T-helper 2 cell treated with Interferon-gamma antibody and Interleukin-4, amounts not matched to agents 100 ng/mL and 5 ng/mL, for 36 hours (primary cell): ENCODE measurements around the gene IFI6. TPM values are rescaled to one million over a fixed set of nuclear protein-coding genes. Genes with fewer than 3 reads are reported as not detected.
"Not testable (repeated sequence)": the region's sequence is repeated elsewhere in the genome, so short reads cannot be mapped to it uniquely, and the experiment has no call there.

Experiments used
- intact Hi-C: fragments of 100-400 bp; cut with micrococcal nuclease; formaldehyde crosslinking; loops from one replicate; pipeline ENCODE4 v1.15.1; 2023
- total RNA-seq: library from RNA; stranded (reverse); gene quantifications from 2 replicates; pipeline ENCODE4 v1.2.3, GENCODE V29; 2022

Gene IFI6
- total RNA-seq, 1 donor from 2014 or later = 91.8 TPM

GRCh38 chr1:27632387-27633297, 39.4 kb downstream of the IFI6 start:
- intact Hi-C loops = loop anchor here (1.0 kb wide), 1 partner anchor 28 kb away; no protein-coding TSS in a partner anchor

- intact Hi-C loops = no loop called here
Measured at GRCh38 chr1:27630859-27631491, 41.0 kb downstream of the IFI6 start.

- intact Hi-C loops = no loop called here
Measured at GRCh38 chr1:27628712-27629111, 43.3 kb downstream of the IFI6 start.

- intact Hi-C loops = not testable (repeated sequence)
Measured at GRCh38 chr1:27627733-27628132, 44.3 kb downstream of the IFI6 start.

- intact Hi-C loops = no loop called here
Measured at GRCh38 chr1:27627061-27627460, 44.9 kb downstream of the IFI6 start.

GRCh38 chr1:27626031-27626935, 45.7 kb downstream of the IFI6 start:
- intact Hi-C loops = no loop called here

- intact Hi-C loops = no loop called here
Measured at GRCh38 chr1:27624467-27625178, 47.4 kb downstream of the IFI6 start.

GRCh38 chr1:27623327-27624212, 48.4 kb downstream of the IFI6 start:
- intact Hi-C loops = no loop called here

- intact Hi-C loops = no loop called here
Measured at GRCh38 chr1:27622828-27623227, 49.2 kb downstream of the IFI6 start.

GRCh38 chr1:27621051-27621920, 50.7 kb downstream of the IFI6 start:
- intact Hi-C loops = no loop called here

GRCh38 chr1:27619782-27620438, 52.1 kb downstream of the IFI6 start:
- intact Hi-C loops = loop anchor here (2.0 kb wide), 1 partner anchor 43 kb away; no protein-coding TSS in a partner anchor

- intact Hi-C loops = loop anchor here (2.0 kb wide), 1 partner anchor 44 kb away; no protein-coding TSS in a partner anchor
Measured at GRCh38 chr1:27618341-27619082, 53.5 kb downstream of the IFI6 start.

GRCh38 chr1:27617420-27617819, 54.6 kb downstream of the IFI6 start:
- intact Hi-C loops = no loop called here

- intact Hi-C loops = no loop called here
Measured at GRCh38 chr1:27616441-27616840, 55.6 kb downstream of the IFI6 start.
